ENCODE results near the gene PYGB.

- TF ChIP-seq, protein P1, sequence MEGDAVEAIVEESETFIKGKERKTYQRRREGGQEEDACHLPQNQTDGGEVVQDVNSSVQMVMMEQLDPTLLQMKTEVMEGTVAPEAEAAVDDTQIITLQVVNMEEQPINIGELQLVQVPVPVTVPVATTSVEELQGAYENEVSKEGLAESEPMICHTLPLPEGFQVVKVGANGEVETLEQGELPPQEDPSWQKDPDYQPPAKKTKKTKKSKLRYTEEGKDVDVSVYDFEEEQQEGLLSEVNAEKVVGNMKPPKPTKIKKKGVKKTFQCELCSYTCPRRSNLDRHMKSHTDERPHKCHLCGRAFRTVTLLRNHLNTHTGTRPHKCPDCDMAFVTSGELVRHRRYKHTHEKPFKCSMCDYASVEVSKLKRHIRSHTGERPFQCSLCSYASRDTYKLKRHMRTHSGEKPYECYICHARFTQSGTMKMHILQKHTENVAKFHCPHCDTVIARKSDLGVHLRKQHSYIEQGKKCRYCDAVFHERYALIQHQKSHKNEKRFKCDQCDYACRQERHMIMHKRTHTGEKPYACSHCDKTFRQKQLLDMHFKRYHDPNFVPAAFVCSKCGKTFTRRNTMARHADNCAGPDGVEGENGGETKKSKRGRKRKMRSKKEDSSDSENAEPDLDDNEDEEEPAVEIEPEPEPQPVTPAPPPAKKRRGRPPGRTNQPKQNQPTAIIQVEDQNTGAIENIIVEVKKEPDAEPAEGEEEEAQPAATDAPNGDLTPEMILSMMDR (IDR thresholded peaks at IDR 0.05; ENCODE audit: poor library complexity) = no peak
- no peak for TF ChIP-seq EZH2 (IDR thresholded peaks at IDR 0.05; ENCODE audit: borderline replicate concordance)
These were observed 91.7 kb downstream of the PYGB start for GRCh38 chr20:25339608-25340007.

Data from hepatocyte (in vitro differentiated cells).